ENCODE measurements around the gene ENPP5. TPM values are rescaled to one million over a fixed set of nuclear protein-coding genes. Genes with fewer than 3 reads are reported as not detected.

The ENPP5 gene
- total and polyA plus RNA-seq, 2 of the 4 experiments (the other 2 are of a cell fraction): under 0.01 TPM; not detected in 1

DNA sequence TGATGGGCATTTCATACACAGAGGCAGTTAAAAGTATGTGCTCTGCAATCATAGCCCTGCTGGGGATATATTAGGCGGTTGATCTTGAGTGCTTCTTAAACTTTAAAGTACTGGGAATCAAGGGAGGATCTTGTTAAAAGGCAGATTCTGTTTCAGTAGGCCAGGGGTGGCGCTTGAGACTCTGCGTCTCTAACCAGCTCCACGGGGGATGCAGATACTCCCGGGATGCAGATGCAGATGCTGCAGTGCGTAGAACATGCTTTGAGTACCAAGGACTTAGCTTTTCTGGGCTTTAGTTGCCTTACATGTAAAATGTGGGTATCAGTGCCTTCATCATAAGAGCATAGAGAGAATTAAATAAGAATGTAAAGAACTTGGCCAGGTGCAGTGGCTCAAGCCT, 44.4 kb upstream of the ENPP5 start:
- H2AFZ ChIP-seq (replicated peaks; ENCODE audit: low read length, poor library complexity): no peak overlapping the region
- no peak overlapping the region for H3K27ac ChIP-seq (ENCODE audit: insufficient read depth, low read length)
- H3K9me3 ChIP-seq (ENCODE audit: control insufficient read depth, insufficient read depth, low read length): no peaks in the 10 kb centered on the region
- dilution Hi-C loops (cut with HindIII; ENCODE audit: low sequenced_read_pairs, unreplicated experiment) (no loop called here), in situ Hi-C loops (cut with MboI; ENCODE audit: low sequenced_read_pairs) (no loop called here), intact Hi-C loops (cut with micrococcal nuclease) (no loop called here)
- no peak overlapping the region for H2BK5ac ChIP-seq (ENCODE audit: low read depth, low read length, poor library complexity, severe bottlenecking)
- no peak overlapping the region for H2AK5ac ChIP-seq (ENCODE audit: low read depth, low read length)
- no peaks in the 10 kb centered on the region for H4K20me1 ChIP-seq (ENCODE audit: insufficient read depth, low read length)
- H2BK120ac ChIP-seq (ENCODE audit: low read depth, low read length): no peak overlapping the region
- ChIA-PET CTCF (no interaction called here), POLR2A (ENCODE audit: unreplicated experiment) (no interaction called here)
- TF ChIP-seq BHLHE40 (IDR thresholded peaks at IDR 0.05; ENCODE audit: low read depth, low read length) (no peak), MXI1 (IDR thresholded peaks at IDR 0.05; ENCODE audit: borderline replicate concordance, low read depth, low read length) (no peak), CHD1 (IDR thresholded peaks at IDR 0.05; ENCODE audit: low read depth, low read length) (no peak), MAFK (IDR thresholded peaks at IDR 0.05; ENCODE audit: low read depth, low read length) (no peak), NFE2L2 (IDR thresholded peaks at IDR 0.05; ENCODE audit: low read depth, low read length) (no peak), RAD21 (IDR thresholded peaks at IDR 0.05; ENCODE audit: low read length) (no peak), RFX5 (IDR thresholded peaks at IDR 0.05; ENCODE audit: low read depth, low read length) (no peak), POLR2A (IDR thresholded peaks at IDR 0.05; ENCODE audit: low read depth, low read length) (no peak), FOS (IDR thresholded peaks at IDR 0.05; ENCODE audit: low read depth, low read length) (no peak), MAZ (IDR thresholded peaks at IDR 0.05; ENCODE audit: borderline replicate concordance, low read depth, low read length) (no peak), CEBPB (IDR thresholded peaks at IDR 0.05; ENCODE audit: low read depth, low read length) (no peak), RCOR1 (IDR thresholded peaks at IDR 0.05; ENCODE audit: insufficient replicate concordance, low read length) (no peak), SMC3 (IDR thresholded peaks at IDR 0.05; ENCODE audit: low read depth, low read length) (no peak)
- TF ChIP-seq, protein P1, sequence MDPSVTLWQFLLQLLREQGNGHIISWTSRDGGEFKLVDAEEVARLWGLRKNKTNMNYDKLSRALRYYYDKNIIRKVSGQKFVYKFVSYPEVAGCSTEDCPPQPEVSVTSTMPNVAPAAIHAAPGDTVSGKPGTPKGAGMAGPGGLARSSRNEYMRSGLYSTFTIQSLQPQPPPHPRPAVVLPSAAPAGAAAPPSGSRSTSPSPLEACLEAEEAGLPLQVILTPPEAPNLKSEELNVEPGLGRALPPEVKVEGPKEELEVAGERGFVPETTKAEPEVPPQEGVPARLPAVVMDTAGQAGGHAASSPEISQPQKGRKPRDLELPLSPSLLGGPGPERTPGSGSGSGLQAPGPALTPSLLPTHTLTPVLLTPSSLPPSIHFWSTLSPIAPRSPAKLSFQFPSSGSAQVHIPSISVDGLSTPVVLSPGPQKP (IDR thresholded peaks at IDR 0.05; ENCODE audit: borderline replicate concordance, low read depth, low read length): no peak
- TF ChIP-seq, protein P2, sequence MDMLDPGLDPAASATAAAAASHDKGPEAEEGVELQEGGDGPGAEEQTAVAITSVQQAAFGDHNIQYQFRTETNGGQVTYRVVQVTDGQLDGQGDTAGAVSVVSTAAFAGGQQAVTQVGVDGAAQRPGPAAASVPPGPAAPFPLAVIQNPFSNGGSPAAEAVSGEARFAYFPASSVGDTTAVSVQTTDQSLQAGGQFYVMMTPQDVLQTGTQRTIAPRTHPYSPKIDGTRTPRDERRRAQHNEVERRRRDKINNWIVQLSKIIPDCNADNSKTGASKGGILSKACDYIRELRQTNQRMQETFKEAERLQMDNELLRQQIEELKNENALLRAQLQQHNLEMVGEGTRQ (IDR thresholded peaks at IDR 0.05; ENCODE audit: low read depth, low read length): no peak
- TF ChIP-seq, protein P3, sequence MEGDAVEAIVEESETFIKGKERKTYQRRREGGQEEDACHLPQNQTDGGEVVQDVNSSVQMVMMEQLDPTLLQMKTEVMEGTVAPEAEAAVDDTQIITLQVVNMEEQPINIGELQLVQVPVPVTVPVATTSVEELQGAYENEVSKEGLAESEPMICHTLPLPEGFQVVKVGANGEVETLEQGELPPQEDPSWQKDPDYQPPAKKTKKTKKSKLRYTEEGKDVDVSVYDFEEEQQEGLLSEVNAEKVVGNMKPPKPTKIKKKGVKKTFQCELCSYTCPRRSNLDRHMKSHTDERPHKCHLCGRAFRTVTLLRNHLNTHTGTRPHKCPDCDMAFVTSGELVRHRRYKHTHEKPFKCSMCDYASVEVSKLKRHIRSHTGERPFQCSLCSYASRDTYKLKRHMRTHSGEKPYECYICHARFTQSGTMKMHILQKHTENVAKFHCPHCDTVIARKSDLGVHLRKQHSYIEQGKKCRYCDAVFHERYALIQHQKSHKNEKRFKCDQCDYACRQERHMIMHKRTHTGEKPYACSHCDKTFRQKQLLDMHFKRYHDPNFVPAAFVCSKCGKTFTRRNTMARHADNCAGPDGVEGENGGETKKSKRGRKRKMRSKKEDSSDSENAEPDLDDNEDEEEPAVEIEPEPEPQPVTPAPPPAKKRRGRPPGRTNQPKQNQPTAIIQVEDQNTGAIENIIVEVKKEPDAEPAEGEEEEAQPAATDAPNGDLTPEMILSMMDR (conservative IDR thresholded peaks at IDR 0.05; ENCODE audit: low read depth, low read length): no peak
- no peak overlapping the region for H2AK9ac ChIP-seq (replicated peaks; ENCODE audit: low read depth, low read length, poor library complexity)
- H3K9me1 ChIP-seq (ENCODE audit: insufficient read depth, low read length): no peaks in the 10 kb centered on the region
- no TSS peak for BruUV-seq (replicated peaks)
- no peak overlapping the region for H4K8ac ChIP-seq (ENCODE audit: low read depth in 2 of 2, low read length in 2 of 2)
- 53% methylated on average over 6 of the region's 6 CpGs; no CpG with 5 or more reads in 1 of the 2 experiments for WGBS, 2 experiments (ENCODE audit: extremely low coverage in 2 of 2, insufficient read length in 1 of 2)
- H3K23ac ChIP-seq (ENCODE audit: low read depth, low read length): no peak overlapping the region
- no peak overlapping the region for H3K56ac ChIP-seq (ENCODE audit: extremely low read depth, insufficient read depth, low read length)
- no peaks in the 10 kb centered on the region for H3K4me1 ChIP-seq (ENCODE audit: control insufficient read depth, insufficient read depth, low read length)
- H3K4me3 ChIP-seq (ENCODE audit: insufficient read depth, low read depth, low read length): no peak overlapping the region
- no peak overlapping the region for H4K5ac ChIP-seq (ENCODE audit: low read depth, low read length)
- no peaks in the 10 kb centered on the region for H3K79me1 ChIP-seq (ENCODE audit: low read depth in 1 of 2, low read length in 2 of 2)
- H3K36me3 ChIP-seq (ENCODE audit: control insufficient read depth, insufficient read depth, low read length): no peaks in the 10 kb centered on the region
- H4K91ac ChIP-seq (ENCODE audit: insufficient read depth, low read depth, low read length): no peak overlapping the region
- H2BK20ac ChIP-seq (ENCODE audit: low read depth, low read length): no peak overlapping the region
- no peak overlapping the region for H2BK15ac ChIP-seq (ENCODE audit: low read depth, low read length)
- no peaks in the 10 kb centered on the region for H3K27me3 ChIP-seq (ENCODE audit: control insufficient read depth, insufficient read depth, low read length)
- no peak overlapping the region for H3K9ac ChIP-seq (ENCODE audit: low read depth, low read length)
- no peak overlapping the region for H3K14ac ChIP-seq (replicated peaks; ENCODE audit: low read depth, low read length)
- DNase-seq (no peak), ATAC-seq (ENCODE audit: low read depth) (no peak)
- no peak overlapping the region for H3K4me2 ChIP-seq (ENCODE audit: low read depth, low read length)
- no peak overlapping the region for H3K18ac ChIP-seq (ENCODE audit: low read depth, low read length)
- H3K4ac ChIP-seq (ENCODE audit: low read depth, low read length): no peak overlapping the region
